Heart left ventricle (tissue), 13 donors: ENCODE results near the gene F2R.

Source experiments
- POLR2A ChIP-seq, 2 donors: fragments of 450-650 bp; IDR thresholded peaks; one replicate each; pipeline ENCODE4 v1.6.1; 2017; ENCODE audit warnings: antibody characterized with exemption in 2 of 2, mild to moderate bottlenecking in 2 of 2, moderate library complexity in 2 of 2
- TF ChIP-seq, protein P1 (sequence below), 12 donors: fragments of 200-600 bp; sonication (generic) in 4 of 12; IDR thresholded peaks; one replicate each; pipeline versions ENCODE4 v1.5.0 to v1.8.0; 2018 to 2022; ENCODE audit warnings: antibody characterized with exemption in 12 of 12, mild to moderate bottlenecking in 5 of 12
- donor health status: ischemic (EF 13 %, LVEDD 7.1; RV severe dilation, severe dysfunction).
- donor health status: DM: no; HTN: yes; CAD: no.
- donor health status: DM: no; HTN: no; CAD: no.
- donor health status: ischemic (EF 25% LVEDD 6.9; RV normal size, moderate dysfunction).
- donor health status: ischemic (EF 25% LVEDD 5.7; RV mildly dilated, moderate dysfunction).
- donor health status: ischemic (EF 35%, LVEDD 5.7; RV mildly dilated, moderate dysfunction).
- donor health status: nonischemic (EF 11% LVEDD 7.7; RV severe dilation, severe dysfunction).
- donor health status: DM: yes; HTN: yes; CAD: no.
- donor health status: PGD.
- donor health status: ischemic (EF 29% LVEDD 5.4; RV normal size, mild dysfunction).
- donor health status: nonischemic (EF 23%, LVEDD 6.1; RV moderate dilation, normal function).

DNA sequence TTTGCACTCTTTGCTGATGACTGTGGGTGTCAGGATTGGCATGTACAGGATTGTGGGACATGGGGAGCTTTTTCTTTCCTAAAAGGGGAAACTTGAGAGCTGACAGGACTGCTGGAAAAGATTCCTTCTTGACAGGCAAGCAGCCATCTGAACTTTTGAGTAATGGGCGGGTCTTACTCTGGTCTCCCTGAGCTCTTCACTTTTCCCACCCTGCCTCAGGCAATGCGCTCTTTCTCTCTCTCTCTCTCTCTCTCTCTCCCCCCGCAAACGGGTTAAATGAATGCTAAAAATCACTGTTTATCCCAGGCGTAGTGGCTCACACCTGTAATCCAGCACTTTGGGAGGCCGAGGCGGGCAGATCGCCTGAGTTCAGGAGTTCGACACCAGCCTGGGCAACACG lies 65.8 kb downstream of the F2R start:
- TF ChIP-seq, protein P1, sequence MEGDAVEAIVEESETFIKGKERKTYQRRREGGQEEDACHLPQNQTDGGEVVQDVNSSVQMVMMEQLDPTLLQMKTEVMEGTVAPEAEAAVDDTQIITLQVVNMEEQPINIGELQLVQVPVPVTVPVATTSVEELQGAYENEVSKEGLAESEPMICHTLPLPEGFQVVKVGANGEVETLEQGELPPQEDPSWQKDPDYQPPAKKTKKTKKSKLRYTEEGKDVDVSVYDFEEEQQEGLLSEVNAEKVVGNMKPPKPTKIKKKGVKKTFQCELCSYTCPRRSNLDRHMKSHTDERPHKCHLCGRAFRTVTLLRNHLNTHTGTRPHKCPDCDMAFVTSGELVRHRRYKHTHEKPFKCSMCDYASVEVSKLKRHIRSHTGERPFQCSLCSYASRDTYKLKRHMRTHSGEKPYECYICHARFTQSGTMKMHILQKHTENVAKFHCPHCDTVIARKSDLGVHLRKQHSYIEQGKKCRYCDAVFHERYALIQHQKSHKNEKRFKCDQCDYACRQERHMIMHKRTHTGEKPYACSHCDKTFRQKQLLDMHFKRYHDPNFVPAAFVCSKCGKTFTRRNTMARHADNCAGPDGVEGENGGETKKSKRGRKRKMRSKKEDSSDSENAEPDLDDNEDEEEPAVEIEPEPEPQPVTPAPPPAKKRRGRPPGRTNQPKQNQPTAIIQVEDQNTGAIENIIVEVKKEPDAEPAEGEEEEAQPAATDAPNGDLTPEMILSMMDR (IDR thresholded peaks at IDR 0.05) = no peak
- TF ChIP-seq POLR2A (IDR thresholded peaks at IDR 0.05) = no peak
